Stomach (tissue), 9 donors: ENCODE measurements around the gene ERI2. TPM values are rescaled to one million over a fixed set of nuclear protein-coding genes. Genes with fewer than 3 reads are reported as not detected.
"Not testable (repeated sequence)": the region's sequence is repeated elsewhere in the genome, so short reads cannot be mapped to it uniquely, and the experiment has no call there.

Experiments used
- DNase-seq, 2 donors: peaks; one replicate each; pipeline versions ENCODE4 v3.0.0 to v3.0.0-alpha.2; 2013 to 2019
- H3K27ac ChIP-seq, 5 donors: fragments of 200-600 bp in 4 of 5; sonication (generic) in 4 of 5; one replicate each; pipeline ENCODE4 v1.5.1; 2013 to 2019; ENCODE audit warnings: mild to moderate bottlenecking in 1 of 5, moderate library complexity in 1 of 5
- H3K27me3 ChIP-seq, 3 donors: fragments of 200-600 bp; sonication (generic); one replicate each; pipeline ENCODE4 v1.5.1; 2017 to 2019; ENCODE audit warnings: mixed run types in 1 of 3
- H3K36me3 ChIP-seq, 4 donors: fragments of 200-600 bp; sonication (generic); 1 replicate in 3 of 4; 2 replicates in 1 of 4; pipeline ENCODE4 v1.5.1; 2016 to 2019
- H3K4me1 ChIP-seq, 4 donors: fragments of 200-600 bp; sonication (generic); one replicate each; pipeline ENCODE4 v1.5.1; 2016 to 2019
- H3K4me3 ChIP-seq, 4 donors: fragments of 200-600 bp; sonication (generic) in 3 of 4; one replicate each; pipeline ENCODE4 v1.5.1; 2016 to 2019; ENCODE audit warnings: mild to moderate bottlenecking in 1 of 4
- H3K9me3 ChIP-seq, 4 donors: fragments of 200-600 bp; sonication (generic); one replicate each; pipeline ENCODE4 v1.5.1; 2016 to 2019
- EP300 ChIP-seq: sonication (generic); formaldehyde crosslinking; IDR thresholded peaks from one replicate; pipeline ENCODE4 v1.6.1; 2017; ENCODE audit warnings: antibody characterized with exemption
- POLR2A ChIP-seq, 4 donors: fragments of 450-650 bp; IDR thresholded peaks; one replicate each; pipeline ENCODE4 v1.6.1; 2016; ENCODE audit warnings: antibody characterized with exemption in 4 of 4, control low read depth in 2 of 4, mild to moderate bottlenecking in 1 of 4, moderate library complexity in 1 of 4
- POLR2AphosphoS5 ChIP-seq, 3 donors: sonication (generic); formaldehyde crosslinking; IDR thresholded peaks; one replicate each; pipeline ENCODE4 v1.6.1; 2016; ENCODE audit warnings: antibody characterized with exemption in 3 of 3
- WGBS, 5 donors: extraction: QIAGEN DNeasy Blood & Tissue Kit in 3 of 5; methylation state at CpG; one replicate each; pipeline versions ENCODE4 v1.1.5 to v1.1.7; 2013 to 2018; 5-methylcytosine and 5-hydroxymethylcytosine counted together
- intact Hi-C: fragments of 100-400 bp; cut with DNase I; formaldehyde crosslinking; loops from one replicate; pipeline ENCODE4 v1.15.1; 2023; ENCODE audit warnings: low total_unique reads
- polyA plus RNA-seq, 3 donors: library from polyadenylated mRNA; stranded (reverse); fragments of 200-250 nt; gene quantifications; one replicate each; pipeline ENCODE4 v1.2.3, GENCODE V29; 2013
- total RNA-seq, 5 donors: library from RNA; depleted of rRNA; stranded (reverse); fragments of >200 nt; gene quantifications; one replicate each; pipeline versions ENCODE4 v1.1.0 to v1.2.3, GENCODE V29; 2014 to 2016
- TF ChIP-seq, protein P1 (sequence below), 7 experiments: fragments of 450-650 bp in 4 of 7; fragments of 200-600 bp in 3 of 7; sonication (generic) in 3 of 7; IDR thresholded peaks; one replicate each; pipeline ENCODE4 v1.5.1; 2016 to 2019; ENCODE audit warnings: antibody characterized with exemption in 7 of 7, control low read depth in 2 of 7, mild to moderate bottlenecking in 1 of 7
- donor health status: healthy with polysubstance abuse.
- donor health status: Bipolar disorder and iron deficiency.
- donor health status: healthy.

ERI2 gene
- total and polyA plus RNA-seq, 8 donors, result 8.5 to 49.0 (median 11.4) TPM

- TF ChIP-seq POLR2AphosphoS5 (IDR thresholded peaks at IDR 0.05) (no peak), EP300 (no peak), POLR2A (IDR thresholded peaks at IDR 0.05) (no peak)
- TF ChIP-seq, protein P1, sequence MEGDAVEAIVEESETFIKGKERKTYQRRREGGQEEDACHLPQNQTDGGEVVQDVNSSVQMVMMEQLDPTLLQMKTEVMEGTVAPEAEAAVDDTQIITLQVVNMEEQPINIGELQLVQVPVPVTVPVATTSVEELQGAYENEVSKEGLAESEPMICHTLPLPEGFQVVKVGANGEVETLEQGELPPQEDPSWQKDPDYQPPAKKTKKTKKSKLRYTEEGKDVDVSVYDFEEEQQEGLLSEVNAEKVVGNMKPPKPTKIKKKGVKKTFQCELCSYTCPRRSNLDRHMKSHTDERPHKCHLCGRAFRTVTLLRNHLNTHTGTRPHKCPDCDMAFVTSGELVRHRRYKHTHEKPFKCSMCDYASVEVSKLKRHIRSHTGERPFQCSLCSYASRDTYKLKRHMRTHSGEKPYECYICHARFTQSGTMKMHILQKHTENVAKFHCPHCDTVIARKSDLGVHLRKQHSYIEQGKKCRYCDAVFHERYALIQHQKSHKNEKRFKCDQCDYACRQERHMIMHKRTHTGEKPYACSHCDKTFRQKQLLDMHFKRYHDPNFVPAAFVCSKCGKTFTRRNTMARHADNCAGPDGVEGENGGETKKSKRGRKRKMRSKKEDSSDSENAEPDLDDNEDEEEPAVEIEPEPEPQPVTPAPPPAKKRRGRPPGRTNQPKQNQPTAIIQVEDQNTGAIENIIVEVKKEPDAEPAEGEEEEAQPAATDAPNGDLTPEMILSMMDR (IDR thresholded peaks at IDR 0.05), result no peak
- Histone ChIP-seq H3K9me3 (no peaks in the 10 kb centered on the region), H3K27ac (peak overlapping the region; percentile 39 to 71 (median 54)), H3K4me3 (no peak overlapping the region), H3K27me3 (no peaks in the 10 kb centered on the region), H3K4me1 (peaks cover 0 to 26% (median 17%) of the 10 kb centered on the region in 4 donors), H3K36me3 (peaks cover 0 to 18% (median 10%) of the 10 kb centered on the region in 4 donors)
- no peak for DNase-seq
- 42 to 58% (median 52%) methylated on average over 10 of the region's 10 CpGs for WGBS, 5 donors
- intact Hi-C loops, result no loop called here
Observed at GRCh38 chr16:20811889-20812439, 5.7 kb upstream of the ERI2 start.

GRCh38 chr16:20807862-20808261 lies 1.6 kb upstream of the ERI2 start:
- no peaks in the 10 kb centered on the region for H3K9me3 ChIP-seq
- peak overlapping the region in 1 of 4 donors; percentile 78 for H3K4me3 ChIP-seq
- intact Hi-C loops, result no loop called here
- H3K27ac ChIP-seq, result peak overlapping the region in 2 of 5 donors; percentile 92 to 96
- TF ChIP-seq POLR2A (IDR thresholded peaks at IDR 0.05) (no peak), EP300 (no peak), POLR2AphosphoS5 (IDR thresholded peaks at IDR 0.05) (no peak)
- TF ChIP-seq, protein P1 (IDR thresholded peaks at IDR 0.05), result no peak
- H3K27me3 ChIP-seq, result no peaks in the 10 kb centered on the region
- no peaks in the 10 kb centered on the region for H3K36me3 ChIP-seq
- WGBS, 5 donors, result 86 to 94% (median 92%) methylated on average over 11 of the region's 11 CpGs
- H3K4me1 ChIP-seq, result peaks cover 8 to 52% (median 38%) of the 10 kb centered on the region in 4 donors
- DNase-seq, result no peak

- H3K27me3 ChIP-seq, intact Hi-C loops, H3K9me3 ChIP-seq: not testable (repeated sequence)
- DNase-seq, result peak in 1 of 2 donors; percentile 59
- Histone ChIP-seq H3K4me3 (peak overlapping the region; percentile 68 to 85 (median 78)), H3K27ac (peak overlapping the region; percentile 85 to 98 (median 96)), H3K4me1 (peaks cover 8 to 45% (median 34%) of the 10 kb centered on the region in 4 donors), H3K36me3 (peaks cover 0 to 15% (median 11%) of the 10 kb centered on the region in 4 donors)
- TF ChIP-seq POLR2AphosphoS5 (IDR thresholded peaks at IDR 0.05), result peak in 1 of 3 donors; percentile 2
- 4 to 16% (median 7%) methylated on average over 12 of the region's 12 CpGs for WGBS, 5 donors
Observed at GRCh38 chr16:20805684-20806167, 546 bp downstream of the ERI2 start.

- no peak for DNase-seq
- Histone ChIP-seq H3K36me3 (peaks cover 0 to 17% (median 14%) of the 10 kb centered on the region in 4 donors), H3K9me3 (no peaks in the 10 kb centered on the region), H3K4me3 (no peak overlapping the region), H3K27ac (peak overlapping the region in 2 of 5 donors; percentile 16 to 92), H3K27me3 (no peaks in the 10 kb centered on the region), H3K4me1 (peaks cover 8 to 59% (median 40%) of the 10 kb centered on the region in 4 donors)
- WGBS, 5 donors, result 58 to 74% (median 68%) methylated on average over 7 of the region's 7 CpGs
- intact Hi-C loops, result no loop called here
- TF ChIP-seq, protein P1 (IDR thresholded peaks at IDR 0.05), result no peak
- TF ChIP-seq POLR2A (IDR thresholded peaks at IDR 0.05) (no peak), EP300 (no peak), POLR2AphosphoS5 (IDR thresholded peaks at IDR 0.05) (no peak)
Observed at GRCh38 chr16:20803561-20804214, 2.6 kb downstream of the ERI2 start.
